Measurements from ENCODE around the gene NPRL2. TPM values are rescaled to one million over a fixed set of nuclear protein-coding genes. Genes with fewer than 3 reads are reported as not detected.
A peak's percentile ranks its signal among the peaks of the same experiment; 100 is the strongest.

The NPRL2 gene
- total and polyA plus RNA-seq, 3 donors from 2014 or later = 26.9 to 29.2 (median 28.0) TPM

DNA sequence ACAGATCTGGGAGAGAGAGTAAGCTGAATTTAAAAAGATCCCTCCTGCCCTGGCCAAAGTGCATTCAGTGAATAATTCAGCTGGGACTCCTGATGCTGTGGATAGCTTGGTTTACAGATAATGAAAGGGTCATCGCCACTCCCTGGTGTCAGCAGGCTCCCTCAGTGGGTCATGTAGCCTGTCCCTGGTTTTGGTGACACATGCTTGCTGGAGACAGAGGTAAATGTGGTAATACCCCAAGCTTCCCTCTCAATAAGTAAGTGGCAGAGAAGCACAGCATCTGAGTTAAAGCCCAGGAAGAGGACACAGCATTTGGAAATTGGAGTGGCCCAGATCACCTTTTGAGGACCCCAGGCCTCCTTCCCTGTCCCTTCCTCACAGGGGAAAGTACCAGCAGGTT lies 6.9 kb upstream of the NPRL2 start:
- no peak for TF ChIP-seq POLR2A (IDR thresholded peaks at IDR 0.05)
- TF ChIP-seq, protein P1, sequence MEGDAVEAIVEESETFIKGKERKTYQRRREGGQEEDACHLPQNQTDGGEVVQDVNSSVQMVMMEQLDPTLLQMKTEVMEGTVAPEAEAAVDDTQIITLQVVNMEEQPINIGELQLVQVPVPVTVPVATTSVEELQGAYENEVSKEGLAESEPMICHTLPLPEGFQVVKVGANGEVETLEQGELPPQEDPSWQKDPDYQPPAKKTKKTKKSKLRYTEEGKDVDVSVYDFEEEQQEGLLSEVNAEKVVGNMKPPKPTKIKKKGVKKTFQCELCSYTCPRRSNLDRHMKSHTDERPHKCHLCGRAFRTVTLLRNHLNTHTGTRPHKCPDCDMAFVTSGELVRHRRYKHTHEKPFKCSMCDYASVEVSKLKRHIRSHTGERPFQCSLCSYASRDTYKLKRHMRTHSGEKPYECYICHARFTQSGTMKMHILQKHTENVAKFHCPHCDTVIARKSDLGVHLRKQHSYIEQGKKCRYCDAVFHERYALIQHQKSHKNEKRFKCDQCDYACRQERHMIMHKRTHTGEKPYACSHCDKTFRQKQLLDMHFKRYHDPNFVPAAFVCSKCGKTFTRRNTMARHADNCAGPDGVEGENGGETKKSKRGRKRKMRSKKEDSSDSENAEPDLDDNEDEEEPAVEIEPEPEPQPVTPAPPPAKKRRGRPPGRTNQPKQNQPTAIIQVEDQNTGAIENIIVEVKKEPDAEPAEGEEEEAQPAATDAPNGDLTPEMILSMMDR (IDR thresholded peaks at IDR 0.05) = no peak
- DNase-seq = no peak
- intact Hi-C loops (cut with DNase I; ENCODE audit: low total_unique reads) = no loop called here
- peak overlapping the region in 1 of 2 donors; percentile 95 for H3K4me3 ChIP-seq
- no peak overlapping the region for H3K27ac ChIP-seq
- peaks cover 35% of the 10 kb centered on the region for H3K4me1 ChIP-seq
- WGBS, 2 donors = 50 to 81% methylated on average over 1 of the region's 1 CpG
- H3K9me3 ChIP-seq = no peaks in the 10 kb centered on the region
- H3K36me3 ChIP-seq (ENCODE audit: low read depth, missing control alignments) = no peaks in the 10 kb centered on the region
- no peaks in the 10 kb centered on the region for H3K27me3 ChIP-seq

DNA sequence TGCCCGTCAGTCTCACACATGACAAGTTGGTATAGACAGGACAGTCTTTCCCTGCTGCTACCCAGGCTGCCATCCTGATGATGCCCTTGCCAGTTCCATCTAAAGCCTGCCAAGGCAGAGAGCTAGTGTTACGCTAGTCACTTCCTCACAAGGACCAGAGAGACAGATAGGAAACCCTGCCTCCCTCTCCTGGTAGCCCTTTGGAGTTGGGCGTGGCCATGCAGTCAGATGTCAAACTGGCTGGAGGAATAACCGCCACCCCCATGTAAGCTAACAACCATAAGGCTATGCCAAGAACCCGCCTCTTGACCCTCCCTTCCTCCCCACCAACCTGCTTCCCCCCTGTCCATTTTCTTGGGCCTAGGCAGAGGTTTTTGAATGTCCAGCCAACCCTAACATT lies 6.0 kb upstream of the NPRL2 start:
- no peak for DNase-seq
- intact Hi-C loops (cut with DNase I; ENCODE audit: low total_unique reads) = no loop called here
- no peak overlapping the region for H3K27ac ChIP-seq
- H3K4me3 ChIP-seq = no peak overlapping the region
- H3K9me3 ChIP-seq = no peaks in the 10 kb centered on the region
- H3K36me3 ChIP-seq (ENCODE audit: low read depth, missing control alignments) = no peaks in the 10 kb centered on the region
- 54 to 67% methylated on average over 4 to 5 of the region's 5 CpGs for WGBS, 2 donors
- H3K27me3 ChIP-seq = no peaks in the 10 kb centered on the region
- TF ChIP-seq, protein P1 (IDR thresholded peaks at IDR 0.05) = no peak
- TF ChIP-seq POLR2A (IDR thresholded peaks at IDR 0.05) = no peak
- peaks cover 39% of the 10 kb centered on the region for H3K4me1 ChIP-seq

DNA sequence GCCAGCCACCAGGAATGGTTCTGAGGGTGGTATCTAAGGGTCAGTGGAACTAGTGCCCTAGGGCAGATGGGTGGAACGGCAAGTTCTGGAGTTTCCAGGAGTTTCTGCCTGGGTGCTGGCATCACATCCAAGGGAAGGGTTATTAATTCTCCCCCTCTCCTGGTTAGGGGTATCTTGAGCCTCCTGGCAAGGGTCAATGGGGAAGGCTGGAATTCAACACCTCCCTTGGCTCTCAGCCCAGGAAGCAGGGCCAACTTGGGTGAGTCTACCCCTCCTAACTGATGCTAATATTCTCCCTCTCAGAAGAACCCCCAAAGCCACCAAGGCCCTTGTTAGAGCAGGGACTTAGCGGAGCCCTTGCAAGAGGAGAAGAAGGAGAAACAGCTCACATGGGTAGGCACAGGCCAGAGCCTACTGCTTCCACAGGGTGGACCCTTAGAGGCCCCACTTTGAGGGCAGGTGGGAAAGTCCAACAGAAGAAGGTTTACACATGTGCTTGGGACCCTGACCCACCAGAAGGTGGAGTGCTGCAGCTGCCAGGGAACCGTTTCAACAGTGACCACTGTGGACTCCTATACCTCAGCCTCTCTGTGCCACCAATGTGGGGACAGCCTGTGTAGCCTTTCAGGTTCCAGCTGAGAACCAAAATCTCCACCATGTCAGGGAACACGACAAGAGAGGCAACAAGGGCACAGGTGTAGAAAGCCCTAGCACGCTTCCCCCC lies 5.4 kb upstream of the NPRL2 start:
- Histone ChIP-seq H3K9me3 (no peaks in the 10 kb centered on the region), H3K36me3 (ENCODE audit: low read depth, missing control alignments) (no peaks in the 10 kb centered on the region), H3K27ac (no peak overlapping the region), H3K4me1 (peaks cover 44% of the 10 kb centered on the region), H3K4me3 (no peak overlapping the region), H3K27me3 (no peaks in the 10 kb centered on the region)
- DNase-seq = no peak
- no peak for TF ChIP-seq POLR2A (IDR thresholded peaks at IDR 0.05)
- TF ChIP-seq, protein P1 (IDR thresholded peaks at IDR 0.05) = no peak
- intact Hi-C loops (cut with DNase I; ENCODE audit: low total_unique reads) = no loop called here
- WGBS, 2 donors = 56 to 65% methylated on average over 4 to 5 of the region's 5 CpGs

DNA sequence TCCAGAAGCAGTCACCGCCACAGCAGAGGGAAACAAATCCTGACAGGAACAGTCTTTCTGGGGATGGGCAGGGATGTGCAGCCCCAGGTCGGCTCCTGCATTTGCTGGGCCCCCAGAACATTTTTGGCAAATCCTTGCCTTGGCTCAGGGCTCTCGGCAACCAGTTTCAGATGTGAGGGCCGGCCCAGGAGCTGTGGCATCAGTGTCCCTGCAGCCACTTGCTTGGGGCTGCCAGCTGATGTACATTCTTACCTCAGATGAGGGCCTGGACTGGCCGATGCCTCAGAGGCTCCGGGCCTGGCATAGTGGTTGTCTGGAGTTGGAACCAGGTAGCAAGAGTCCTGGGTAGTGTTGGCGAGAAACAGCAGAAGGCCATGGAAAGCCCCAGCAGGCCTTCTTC lies 4.3 kb upstream of the NPRL2 start:
- Histone ChIP-seq H3K9me3 (no peaks in the 10 kb centered on the region), H3K36me3 (ENCODE audit: low read depth, missing control alignments) (no peaks in the 10 kb centered on the region), H3K4me1 (peaks cover 48% of the 10 kb centered on the region), H3K27ac (no peak overlapping the region), H3K4me3 (no peak overlapping the region), H3K27me3 (no peaks in the 10 kb centered on the region)
- 73 to 88% methylated on average over 3 to 7 of the region's 7 CpGs for WGBS, 2 donors
- TF ChIP-seq, protein P1 (IDR thresholded peaks at IDR 0.05) = no peak
- no peak for TF ChIP-seq POLR2A (IDR thresholded peaks at IDR 0.05)
- DNase-seq = no peak
- intact Hi-C loops (cut with DNase I; ENCODE audit: low total_unique reads) = no loop called here
